Cardiac muscle cell (in vitro differentiated cells and primary cell): ENCODE data around the gene IGFBP6. TPM values are rescaled to one million over a fixed set of nuclear protein-coding genes. Genes with fewer than 3 reads are reported as not detected.

ENCODE experiments used
- DNase-seq, 2 donors: peaks; one replicate each; pipeline versions ENCODE4 v3.0.0 to v3.0.0-alpha.2; 2010 to 2017; ENCODE audit warnings: low read depth in 1 of 2, low spot score in 1 of 2
- H3K27ac ChIP-seq: fragments of 200-600 bp; sonication (generic); 2 replicates; pipeline ENCODE4 v1.5.1; 2016
- H3K27me3 ChIP-seq: fragments of 200-600 bp; sonication (generic); 2 replicates; pipeline ENCODE4 v1.6.0; 2016; ENCODE audit warnings: control low read depth
- H3K36me3 ChIP-seq: fragments of 200-600 bp; sonication (generic); 2 replicates; pipeline ENCODE4 v1.5.1; 2016; ENCODE audit warnings: control low read depth
- H3K4me1 ChIP-seq: fragments of 200-600 bp; sonication (generic); 2 replicates; pipeline ENCODE4 v1.8.1; 2017; ENCODE audit warnings: low read depth, mild to moderate bottlenecking, mixed run types
- H3K4me3 ChIP-seq: fragments of 200-600 bp; sonication (generic); 2 replicates; pipeline ENCODE4 v1.5.1; 2016; ENCODE audit warnings: mild to moderate bottlenecking
- H3K9me3 ChIP-seq: fragments of 200-600 bp; sonication (generic); 2 replicates; pipeline ENCODE4 v1.5.1; 2017; ENCODE audit warnings: low read depth, mild to moderate bottlenecking, control low read depth
- polyA plus RNA-seq: library from polyadenylated mRNA; unstranded; fragments of >200 nt; fragmentation: Nextera tagmentation; extraction: Ambion mirVana; gene quantifications from 2 replicates; pipeline ENCODE4 v1.2.1, GENCODE V29; 2016
- total RNA-seq: library from RNA; depleted of rRNA; stranded (reverse); fragments of >200 nt; gene quantifications from 2 replicates; pipeline ENCODE4 v1.2.3, GENCODE V29; 2016
- TF ChIP-seq, protein P1 (sequence below): IDR thresholded peaks from 2 replicates; pipeline ENCODE4 v1.5.1; 2012; ENCODE audit warnings: low read depth, mild to moderate bottlenecking, low read length

IGFBP6 gene
- total and polyA plus RNA-seq, 2 experiments from 2014 or later: 58.9 to 109 TPM

DNA sequence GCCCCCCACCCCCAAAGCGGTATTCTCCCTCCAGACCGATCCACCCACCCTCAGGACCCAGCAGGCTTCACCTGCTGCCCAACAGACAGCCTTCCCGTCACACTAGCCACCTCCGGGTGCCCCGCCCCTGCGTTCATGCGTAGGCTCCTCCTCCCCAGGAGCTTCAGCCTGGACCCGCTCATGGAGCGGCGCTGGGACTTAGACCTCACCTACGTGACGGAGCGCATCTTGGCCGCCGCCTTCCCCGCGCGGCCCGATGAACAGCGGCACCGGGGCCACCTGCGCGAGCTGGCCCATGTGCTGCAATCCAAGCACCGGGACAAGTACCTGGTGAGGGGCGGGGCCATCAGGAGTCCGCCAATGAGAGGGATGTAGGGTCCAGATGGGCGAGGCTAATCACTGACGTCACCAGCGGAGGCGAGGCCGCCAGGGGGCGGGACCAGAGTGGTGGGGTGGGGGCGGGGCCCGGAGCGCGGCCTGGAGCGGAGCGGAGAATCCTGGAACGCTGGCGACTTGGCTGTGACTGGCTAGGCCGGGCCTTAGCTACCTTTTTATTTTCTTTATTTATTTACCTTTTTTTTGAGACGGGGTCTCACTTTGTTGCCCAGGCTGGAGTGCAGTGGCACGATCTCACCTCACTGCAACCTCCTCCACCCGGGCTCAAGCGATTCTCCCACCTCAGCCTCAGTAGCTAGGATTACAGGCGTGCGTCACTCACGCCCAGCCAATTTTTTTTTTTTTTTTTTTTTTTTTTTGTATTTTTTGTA lies 43.2 kb upstream of the IGFBP6 start:
- Histone ChIP-seq H3K4me1 (peaks cover 16% of the 10 kb centered on the region), H3K4me3 (peak overlapping the region; percentile 46), H3K27ac (no peak overlapping the region), H3K27me3 (no peaks in the 10 kb centered on the region), H3K9me3 (no peaks in the 10 kb centered on the region), H3K36me3 (no peaks in the 10 kb centered on the region)
- peak; percentile 94 to 96 for DNase-seq
- TF ChIP-seq, protein P1, sequence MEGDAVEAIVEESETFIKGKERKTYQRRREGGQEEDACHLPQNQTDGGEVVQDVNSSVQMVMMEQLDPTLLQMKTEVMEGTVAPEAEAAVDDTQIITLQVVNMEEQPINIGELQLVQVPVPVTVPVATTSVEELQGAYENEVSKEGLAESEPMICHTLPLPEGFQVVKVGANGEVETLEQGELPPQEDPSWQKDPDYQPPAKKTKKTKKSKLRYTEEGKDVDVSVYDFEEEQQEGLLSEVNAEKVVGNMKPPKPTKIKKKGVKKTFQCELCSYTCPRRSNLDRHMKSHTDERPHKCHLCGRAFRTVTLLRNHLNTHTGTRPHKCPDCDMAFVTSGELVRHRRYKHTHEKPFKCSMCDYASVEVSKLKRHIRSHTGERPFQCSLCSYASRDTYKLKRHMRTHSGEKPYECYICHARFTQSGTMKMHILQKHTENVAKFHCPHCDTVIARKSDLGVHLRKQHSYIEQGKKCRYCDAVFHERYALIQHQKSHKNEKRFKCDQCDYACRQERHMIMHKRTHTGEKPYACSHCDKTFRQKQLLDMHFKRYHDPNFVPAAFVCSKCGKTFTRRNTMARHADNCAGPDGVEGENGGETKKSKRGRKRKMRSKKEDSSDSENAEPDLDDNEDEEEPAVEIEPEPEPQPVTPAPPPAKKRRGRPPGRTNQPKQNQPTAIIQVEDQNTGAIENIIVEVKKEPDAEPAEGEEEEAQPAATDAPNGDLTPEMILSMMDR: no peak

DNA sequence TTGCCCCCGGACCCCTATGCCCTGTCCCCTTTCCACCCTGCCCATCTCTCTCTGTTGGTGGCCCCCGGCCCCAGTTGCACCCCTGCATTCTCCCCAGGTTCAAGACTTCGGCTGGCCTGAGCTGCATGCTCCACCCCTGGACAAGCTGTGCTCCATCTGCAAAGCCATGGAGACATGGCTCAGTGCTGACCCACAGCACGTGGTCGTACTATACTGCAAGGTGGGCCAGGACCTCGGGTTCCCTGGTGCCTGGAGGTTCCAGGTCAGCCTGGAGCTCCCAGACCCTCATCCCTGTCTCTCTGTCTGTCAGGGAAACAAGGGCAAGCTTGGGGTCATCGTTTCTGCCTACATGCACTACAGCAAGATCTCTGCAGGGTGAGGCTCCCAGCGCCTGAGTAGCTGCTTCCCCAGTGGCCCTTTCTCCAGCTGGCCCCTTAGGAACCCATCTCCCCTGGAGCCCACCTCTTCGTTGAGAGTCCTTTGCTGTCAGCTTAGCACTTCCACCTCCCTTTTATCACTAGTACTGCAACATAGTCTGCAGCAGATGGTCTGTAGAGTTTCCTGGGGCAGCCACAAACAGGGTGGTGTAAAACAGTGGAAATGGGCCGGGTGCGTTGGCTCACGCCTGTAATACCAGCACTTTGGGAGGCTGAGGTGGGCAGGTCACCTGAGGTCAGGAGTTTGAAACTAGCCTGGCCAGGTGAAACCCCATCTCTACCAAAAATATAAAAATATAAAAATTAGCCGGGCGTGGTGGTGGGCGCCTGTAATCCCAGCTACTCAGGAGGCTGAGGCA lies 41.8 kb upstream of the IGFBP6 start:
- no peaks in the 10 kb centered on the region for H3K9me3 ChIP-seq
- DNase-seq: no peak
- no peak overlapping the region for H3K27ac ChIP-seq
- H3K4me3 ChIP-seq: no peak overlapping the region
- H3K36me3 ChIP-seq: no peaks in the 10 kb centered on the region
- peaks cover 7% of the 10 kb centered on the region for H3K4me1 ChIP-seq
- TF ChIP-seq, protein P1: no peak
- H3K27me3 ChIP-seq: no peaks in the 10 kb centered on the region

DNA sequence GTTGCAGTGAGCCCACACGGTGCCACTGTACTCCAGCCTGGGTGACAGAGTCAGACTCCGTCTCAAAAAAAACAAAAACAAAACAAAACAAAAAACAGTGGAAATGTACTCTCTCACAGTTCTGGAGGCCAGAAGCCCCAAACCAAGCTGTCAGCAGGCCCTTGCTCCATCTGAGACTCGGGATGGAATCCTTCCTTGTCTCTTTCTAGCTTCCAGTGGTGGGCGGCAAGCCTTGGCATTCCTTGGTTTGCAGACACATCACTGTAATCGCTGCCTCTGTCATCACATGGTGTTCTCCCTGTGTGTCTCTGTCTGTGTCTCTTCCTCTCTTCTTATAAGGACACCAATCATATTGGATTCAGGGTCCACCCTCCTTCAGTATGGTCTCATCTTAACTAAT lies 41.2 kb upstream of the IGFBP6 start:
- Histone ChIP-seq H3K9me3 (no peaks in the 10 kb centered on the region), H3K4me1 (peaks cover 7% of the 10 kb centered on the region), H3K4me3 (no peak overlapping the region), H3K36me3 (no peaks in the 10 kb centered on the region), H3K27me3 (no peaks in the 10 kb centered on the region), H3K27ac (no peak overlapping the region)
- DNase-seq: peak in 1 of 2 donors; percentile 13
- TF ChIP-seq, protein P1: no peak

DNA sequence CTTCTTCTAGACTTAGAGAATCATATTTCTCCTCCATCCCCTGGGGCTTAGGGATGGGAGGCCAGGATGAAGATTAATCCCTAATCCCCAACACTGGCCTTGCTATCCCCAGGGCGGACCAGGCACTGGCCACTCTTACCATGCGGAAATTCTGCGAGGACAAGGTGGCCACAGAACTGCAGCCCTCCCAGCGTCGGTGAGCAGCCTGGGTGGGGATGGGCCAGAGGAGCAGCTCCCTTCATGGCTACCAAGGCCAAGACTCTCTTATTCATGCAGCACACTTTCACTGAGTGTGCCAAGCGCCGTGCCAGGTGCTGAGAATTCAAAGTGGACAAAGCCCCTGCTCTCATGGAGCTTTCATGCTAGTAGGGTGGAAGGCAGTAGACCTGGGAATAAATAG lies 40.6 kb upstream of the IGFBP6 start:
- Histone ChIP-seq H3K9me3 (no peaks in the 10 kb centered on the region), H3K36me3 (no peaks in the 10 kb centered on the region), H3K4me1 (peaks cover 7% of the 10 kb centered on the region), H3K27ac (no peak overlapping the region), H3K27me3 (no peaks in the 10 kb centered on the region), H3K4me3 (no peak overlapping the region)
- TF ChIP-seq, protein P1: no peak
- DNase-seq: no peak

DNA sequence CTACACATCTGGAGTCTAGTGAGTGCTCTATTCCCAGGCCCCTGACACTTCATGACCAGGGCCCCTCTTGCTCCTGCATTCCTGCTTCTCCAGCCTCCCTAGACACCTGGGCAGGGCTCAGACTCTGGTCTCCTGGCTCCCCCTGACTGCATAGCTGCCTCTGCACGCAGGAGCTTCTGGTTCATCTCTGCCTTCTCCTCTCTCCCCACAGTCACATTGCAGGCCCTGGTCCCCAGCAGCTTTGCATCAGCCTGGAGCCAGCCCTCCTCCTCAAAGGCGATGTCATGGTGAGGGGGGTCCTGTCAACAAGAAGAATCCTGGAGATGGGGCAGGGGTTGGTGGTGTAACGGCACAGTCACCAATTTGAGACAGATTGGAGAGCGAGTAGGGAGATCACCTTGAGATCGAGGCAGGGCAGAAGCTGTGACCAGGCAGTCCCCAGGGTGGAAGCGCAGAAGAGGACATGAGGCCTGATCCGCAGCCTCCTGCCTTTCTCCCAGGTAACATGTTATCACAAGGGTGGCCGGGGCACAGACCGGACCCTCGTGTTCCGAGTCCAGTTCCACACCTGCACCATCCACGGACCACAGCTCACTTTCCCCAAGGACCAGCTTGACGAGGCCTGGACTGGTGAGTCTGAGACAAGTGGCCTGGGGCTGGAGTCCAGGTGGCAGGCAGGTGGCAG lies 39.5 kb upstream of the IGFBP6 start:
- Histone ChIP-seq H3K9me3 (no peaks in the 10 kb centered on the region), H3K4me3 (no peak overlapping the region), H3K4me1 (peaks cover 14% of the 10 kb centered on the region), H3K27me3 (no peaks in the 10 kb centered on the region), H3K36me3 (no peaks in the 10 kb centered on the region), H3K27ac (no peak overlapping the region)
- TF ChIP-seq, protein P1: no peak
- peak in 1 of 2 donors; percentile 0 for DNase-seq
